Naive thymus-derived CD8-positive, alpha-beta T cell (primary cell): ENCODE measurements around the gene ACSS2. TPM values are rescaled to one million over a fixed set of nuclear protein-coding genes. Genes with fewer than 3 reads are reported as not detected.

Experiments
- ATAC-seq, 2 donors: fragments of 150-1000 bp; cut with Tn5 transposase in 1 of 2; sonication (Bioruptor Pico), chemical (Tn5 transposase) in 1 of 2; 1 replicate in 1 of 2; 2 replicates in 1 of 2; pipeline ENCODE4 v1.10.0; 2021; ENCODE audit warnings: mild to moderate bottlenecking in 2 of 2, moderate library complexity in 2 of 2
- POLR2A ChIA-PET: fragments of 350-600 bp; sonication (Branson Sonifier 250); formaldehyde crosslinking; loops from one replicate; lab custom pipeline; 2021; ENCODE audit warnings: antibody characterized with exemption; lab: Charles Lee
- DNase-seq, 10 donors: peaks; one replicate each; pipeline versions ENCODE4 v3.0.0 to v3.0.0-alpha.2; 2020 to 2022
- H3K27ac Mint-ChIP-seq, 10 donors: one replicate each; pipeline ENCODE4 v1.8.0; 2020 to 2022; ENCODE audit warnings: mild to moderate bottlenecking in 10 of 10, mixed read lengths in 10 of 10, moderate library complexity in 4 of 10, inconsistent platforms in 1 of 10
- H3K27me3 Mint-ChIP-seq, 5 donors: one replicate each; pipeline ENCODE4 v1.8.0; 2021 to 2022; ENCODE audit warnings: mixed read lengths in 5 of 5
- H3K36me3 Mint-ChIP-seq, 3 donors: one replicate each; pipeline ENCODE4 v1.8.0; 2020 to 2022; ENCODE audit warnings: mixed read lengths in 3 of 3, mild to moderate bottlenecking in 2 of 3, inconsistent platforms in 1 of 3
- H3K4me1 Mint-ChIP-seq, 4 donors: one replicate each; pipeline ENCODE4 v1.8.0; 2021 to 2022; ENCODE audit warnings: mixed read lengths in 4 of 4
- H3K4me3 Mint-ChIP-seq, 10 donors: one replicate each; pipeline ENCODE4 v1.8.0; 2020 to 2022; ENCODE audit warnings: mild to moderate bottlenecking in 10 of 10, mixed read lengths in 10 of 10, moderate library complexity in 6 of 10, inconsistent platforms in 1 of 10
- H3K9me3 Mint-ChIP-seq, 9 donors: one replicate each; pipeline ENCODE4 v1.8.0; 2020 to 2022; ENCODE audit warnings: mixed read lengths in 9 of 9, mild to moderate bottlenecking in 3 of 9, inconsistent platforms in 1 of 9, moderate library complexity in 1 of 9
- polyA plus RNA-seq, 3 donors: library from polyadenylated mRNA; unstranded; fragments of 300-500 nt; fragmentation: Illumina TruSeq; gene quantifications; one replicate each; pipeline ENCODE4 v1.2.3, GENCODE V29; 2021
- total RNA-seq, 8 experiments: library from RNA in 2 of 8; stranded (reverse) in 2 of 8; gene quantifications; one replicate each; pipeline ENCODE4 v1.2.3 and lab custom pipeline; 2021 to 2026

Gene ACSS2
- total and polyA plus RNA-seq, 5 experiments from 2014 or later = 9.1 to 27.9 (median 10.9) TPM

DNA sequence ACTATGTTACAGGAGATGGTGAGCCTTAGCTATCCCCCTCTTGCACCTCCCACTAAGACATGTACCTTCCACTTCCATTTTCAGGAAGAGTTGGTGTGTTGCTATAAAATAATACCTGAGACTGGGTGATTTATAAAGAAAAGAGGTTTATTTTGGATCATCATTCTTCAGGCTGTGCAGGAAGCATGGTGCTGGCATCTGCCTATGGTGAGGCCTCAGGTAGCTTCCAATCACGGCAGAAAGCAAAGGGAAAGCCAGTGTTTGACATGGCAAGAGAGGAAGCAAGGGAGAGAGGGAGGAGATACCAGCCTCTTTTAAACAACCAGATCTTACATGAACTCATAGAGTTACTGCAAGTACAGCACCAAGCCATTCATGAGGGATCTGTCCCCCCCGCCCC lies 47.0 kb downstream of the ACSS2 start:
- H3K27me3 Mint-ChIP-seq = no peaks in the 10 kb centered on the region
- no peaks in the 10 kb centered on the region for H3K9me3 Mint-ChIP-seq
- no peak for DNase-seq
- no peak overlapping the region for H3K4me3 Mint-ChIP-seq
- H3K27ac Mint-ChIP-seq = no peak overlapping the region
- H3K36me3 Mint-ChIP-seq = peaks cover 0 to 37% (median 0%) of the 10 kb centered on the region in 3 donors
- H3K4me1 Mint-ChIP-seq = peaks cover 2 to 18% (median 15%) of the 10 kb centered on the region in 4 donors
- POLR2A ChIA-PET = no interaction called here
- ATAC-seq = no peak

DNA sequence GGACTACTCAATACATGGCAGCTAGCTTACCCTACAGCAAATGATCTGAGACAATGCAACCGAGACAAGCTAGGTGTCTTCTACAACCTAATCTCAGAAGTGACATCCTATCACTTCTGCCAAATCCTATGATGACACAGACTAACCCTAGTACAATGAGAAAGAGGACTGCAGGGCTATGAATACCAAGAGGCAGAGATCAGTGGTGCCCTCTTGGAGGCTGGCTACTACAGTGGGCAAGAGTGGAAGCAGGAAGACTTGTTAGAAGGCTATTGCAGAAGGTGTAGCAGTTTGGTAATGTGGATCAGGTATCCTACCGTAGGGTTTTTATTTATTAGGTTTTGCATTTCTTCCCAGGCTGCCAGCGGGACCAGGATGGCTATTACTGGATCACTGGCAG lies 48.9 kb downstream of the ACSS2 start:
- Mint-ChIP-seq H3K4me1 (peaks cover 2 to 17% (median 13%) of the 10 kb centered on the region in 4 donors), H3K9me3 (no peaks in the 10 kb centered on the region), H3K4me3 (no peak overlapping the region), H3K27ac (peak overlapping the region in 6 of 10 donors; percentile 1 to 70 (median 28)), H3K36me3 (peaks cover 0 to 46% (median 0%) of the 10 kb centered on the region in 3 donors), H3K27me3 (no peaks in the 10 kb centered on the region)
- DNase-seq (no peak), ATAC-seq (no peak)
- POLR2A ChIA-PET = no interaction called here

DNA sequence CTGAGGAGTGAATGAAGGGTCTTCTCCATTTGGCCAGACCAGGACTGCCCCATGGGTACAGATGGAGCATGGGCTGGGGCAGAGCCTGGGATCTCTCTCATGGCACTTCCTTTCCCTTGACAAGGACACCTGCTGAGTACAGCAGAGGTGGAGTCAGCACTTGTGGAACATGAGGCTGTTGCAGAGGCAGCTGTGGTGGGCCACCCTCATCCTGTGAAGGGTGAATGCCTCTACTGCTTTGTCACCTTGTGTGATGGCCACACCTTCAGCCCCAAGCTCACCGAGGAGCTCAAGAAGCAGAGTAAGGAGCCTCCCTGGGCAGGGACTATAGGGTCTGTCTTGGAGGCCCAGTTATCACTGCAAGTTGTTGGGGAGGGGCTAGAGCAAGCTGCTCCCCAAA lies 49.6 kb downstream of the ACSS2 start:
- Mint-ChIP-seq H3K27me3 (no peaks in the 10 kb centered on the region), H3K4me1 (peaks cover 2 to 17% (median 13%) of the 10 kb centered on the region in 4 donors), H3K27ac (peak overlapping the region in 5 of 10 donors; percentile 10 to 65 (median 32)), H3K9me3 (no peaks in the 10 kb centered on the region), H3K36me3 (peaks cover 0 to 46% (median 4%) of the 10 kb centered on the region in 3 donors), H3K4me3 (no peak overlapping the region)
- ATAC-seq = no peak
- POLR2A ChIA-PET = no interaction called here
- no peak for DNase-seq

DNA sequence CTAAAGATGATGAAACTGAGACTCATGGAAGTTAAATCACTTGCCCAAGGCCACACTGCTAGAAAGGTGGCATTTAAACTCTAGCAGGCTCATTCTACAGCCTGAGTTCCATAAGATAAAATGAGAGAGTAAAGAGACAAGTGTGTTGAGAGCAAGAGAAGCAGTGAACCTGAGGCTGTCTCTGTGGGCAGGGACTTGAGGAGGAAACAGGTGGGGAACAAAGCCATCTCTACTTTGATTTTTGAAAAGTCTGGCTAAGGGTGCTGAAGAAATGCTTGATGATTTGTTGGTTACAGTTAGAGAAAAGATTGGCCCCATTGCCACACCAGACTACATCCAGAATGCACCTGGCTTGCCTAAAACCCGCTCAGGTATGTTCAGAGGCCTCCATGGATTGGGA lies 50.2 kb downstream of the ACSS2 start:
- ATAC-seq (no peak), DNase-seq (no peak)
- peak overlapping the region in 8 of 10 donors; percentile 7 to 79 (median 40) for H3K27ac Mint-ChIP-seq
- H3K27me3 Mint-ChIP-seq = no peaks in the 10 kb centered on the region
- peaks cover 2 to 17% (median 13%) of the 10 kb centered on the region in 4 donors for H3K4me1 Mint-ChIP-seq
- peaks cover 0 to 46% (median 5%) of the 10 kb centered on the region in 3 donors for H3K36me3 Mint-ChIP-seq
- H3K4me3 Mint-ChIP-seq = no peak overlapping the region
- H3K9me3 Mint-ChIP-seq = no peaks in the 10 kb centered on the region
- POLR2A ChIA-PET = no interaction called here

DNA sequence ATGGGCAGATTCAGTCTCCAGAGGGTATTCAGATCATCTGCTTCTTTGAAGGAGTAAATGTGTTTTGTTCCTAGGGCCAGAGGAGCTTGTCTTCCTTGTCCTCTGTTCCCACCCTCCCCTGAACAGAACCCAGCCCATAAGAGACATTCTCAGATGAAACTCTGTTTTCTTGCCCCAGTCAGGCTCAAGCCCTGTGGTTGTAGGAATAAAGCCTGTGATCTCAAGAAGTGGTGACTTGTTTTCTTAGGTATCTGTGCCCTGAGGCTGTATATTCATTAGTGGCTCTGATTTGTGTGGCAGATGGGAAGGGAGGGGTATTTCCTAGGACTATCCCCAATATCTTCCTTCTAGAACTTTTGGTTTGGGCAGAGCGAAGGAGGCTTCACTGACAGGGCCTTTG lies 51.3 kb downstream of the ACSS2 start:
- Mint-ChIP-seq H3K36me3 (peaks cover 0 to 43% (median 5%) of the 10 kb centered on the region in 3 donors), H3K4me3 (no peak overlapping the region), H3K9me3 (no peaks in the 10 kb centered on the region), H3K27me3 (no peaks in the 10 kb centered on the region), H3K27ac (peak overlapping the region in 5 of 10 donors; percentile 14 to 69 (median 50)), H3K4me1 (peaks cover 2 to 17% (median 13%) of the 10 kb centered on the region in 4 donors)
- ATAC-seq (no peak), DNase-seq (no peak)
- POLR2A ChIA-PET = no interaction called here

DNA sequence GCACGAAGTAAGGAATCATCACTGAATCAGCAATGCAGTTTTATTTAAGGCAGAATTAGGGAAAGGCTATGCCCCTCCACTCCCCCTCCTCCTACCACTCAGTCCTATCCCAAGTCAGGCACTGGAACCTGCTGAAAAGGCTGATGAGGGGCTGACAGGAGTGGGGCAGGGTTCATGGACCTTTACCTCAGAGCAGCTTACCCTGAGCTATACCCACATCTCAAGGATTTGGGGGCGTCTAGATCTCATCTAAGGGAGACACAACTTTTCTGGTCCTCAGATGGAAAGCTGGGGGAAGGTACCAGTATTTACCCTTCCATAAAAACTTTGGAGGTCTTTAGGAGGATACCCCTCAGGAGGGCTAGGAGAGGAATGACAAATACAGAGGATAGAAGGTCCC lies 52.0 kb downstream of the ACSS2 start:
- H3K9me3 Mint-ChIP-seq = no peaks in the 10 kb centered on the region
- POLR2A ChIA-PET = no interaction called here
- H3K27me3 Mint-ChIP-seq = no peaks in the 10 kb centered on the region
- DNase-seq (no peak), ATAC-seq (no peak)
- peak overlapping the region in 3 of 10 donors; percentile 25 to 61 (median 50) for H3K27ac Mint-ChIP-seq
- peaks cover 2 to 17% (median 13%) of the 10 kb centered on the region in 4 donors for H3K4me1 Mint-ChIP-seq
- H3K4me3 Mint-ChIP-seq = no peak overlapping the region
- peaks cover 0 to 47% (median 5%) of the 10 kb centered on the region in 3 donors for H3K36me3 Mint-ChIP-seq

DNA sequence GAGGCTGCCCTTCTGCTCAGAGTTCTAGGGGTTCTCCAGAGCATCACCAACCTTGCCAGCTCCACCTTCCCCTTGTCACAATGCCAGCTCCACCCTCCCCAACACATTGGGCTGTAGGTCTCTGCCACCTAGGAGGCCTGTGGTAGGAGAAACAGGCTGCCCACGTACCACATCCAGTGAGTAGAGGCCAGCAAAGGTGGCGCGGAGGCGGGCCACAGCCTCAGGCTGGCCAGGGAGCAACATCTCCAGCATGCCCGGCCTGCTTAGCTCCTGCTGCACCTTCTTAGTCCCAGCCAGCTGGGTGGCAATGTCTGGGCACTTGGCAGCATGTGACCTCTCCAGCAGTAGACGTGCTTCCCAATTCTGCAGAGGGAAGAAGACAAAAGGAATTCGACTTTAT lies 55.4 kb downstream of the ACSS2 start:
- DNase-seq = no peak
- Mint-ChIP-seq H3K9me3 (no peaks in the 10 kb centered on the region), H3K27ac (peak overlapping the region in 1 of 10 donors; percentile 17), H3K4me3 (no peak overlapping the region), H3K36me3 (peaks cover 0 to 66% (median 14%) of the 10 kb centered on the region in 3 donors), H3K27me3 (no peaks in the 10 kb centered on the region), H3K4me1 (peaks cover 0 to 4% (median 0%) of the 10 kb centered on the region in 4 donors)
- ATAC-seq = no peak
- POLR2A ChIA-PET = no interaction called here

DNA sequence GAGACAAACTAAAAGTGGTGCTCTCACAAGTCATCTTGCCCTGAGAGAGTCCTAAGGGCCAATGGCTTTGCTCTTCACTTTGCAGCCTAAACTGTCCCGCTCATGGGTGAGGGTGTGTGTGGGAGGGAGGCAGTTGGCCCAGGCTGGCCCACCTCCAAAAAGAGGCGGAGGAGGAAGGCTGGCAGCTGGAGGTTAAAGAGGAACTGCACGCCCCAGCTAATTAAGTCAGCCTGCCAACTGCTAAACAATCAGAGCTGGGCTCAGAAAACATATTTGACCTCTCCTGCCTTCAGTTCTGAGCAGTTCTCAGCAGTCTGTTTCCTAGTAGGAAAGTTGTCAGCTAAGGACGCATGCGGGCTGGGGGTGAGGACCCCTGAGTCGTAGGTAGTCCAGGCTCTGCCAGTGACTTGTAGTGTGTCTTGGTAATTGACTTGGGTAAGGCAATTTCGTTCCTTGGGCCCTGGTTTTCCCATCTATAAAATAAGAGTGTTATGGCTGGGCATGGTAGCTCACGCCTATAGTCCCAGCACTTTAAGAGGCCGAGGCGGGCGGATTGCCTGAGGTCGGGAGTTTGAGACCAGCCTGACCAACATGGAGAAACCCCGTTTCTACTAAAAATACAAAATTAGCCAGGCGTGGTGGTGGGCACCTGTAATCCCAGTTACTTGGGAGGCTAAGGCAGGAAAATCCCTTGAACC lies 62.2 kb downstream of the ACSS2 start:
- POLR2A ChIA-PET = interaction anchor here (0.6 to 0.7 kb wide), 2 partner anchors 8 to 34 kb away, joined by 3 to 4 read pairs; no protein-coding TSS in a partner anchor
- Mint-ChIP-seq H3K4me1 (peaks cover 0 to 8% (median 0%) of the 10 kb centered on the region in 4 donors), H3K27me3 (no peaks in the 10 kb centered on the region), H3K27ac (peak overlapping the region in 1 of 10 donors; percentile 75), H3K9me3 (no peaks in the 10 kb centered on the region), H3K36me3 (peaks cover 0 to 78% (median 24%) of the 10 kb centered on the region in 3 donors), H3K4me3 (no peak overlapping the region)
- no peak for DNase-seq
- no peak for ATAC-seq

DNA sequence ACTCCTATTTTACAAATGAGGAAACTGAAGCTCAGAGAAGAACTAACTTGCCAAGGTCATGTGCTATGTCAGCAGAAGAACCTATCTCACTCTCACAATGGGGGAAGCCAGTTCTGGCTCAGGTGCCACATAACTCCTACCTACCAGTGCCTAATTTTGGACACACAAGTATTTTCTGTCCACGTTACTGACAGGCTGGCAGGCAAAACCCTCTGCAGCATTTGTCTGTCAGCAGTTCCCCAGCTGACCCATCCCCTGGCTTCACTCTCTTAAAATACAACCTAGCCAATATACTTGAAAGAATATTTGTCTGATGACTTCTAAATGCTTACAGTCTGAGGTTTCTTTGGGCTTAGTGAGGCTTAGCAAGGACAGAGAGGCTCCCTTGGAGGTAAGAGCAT lies 63.7 kb downstream of the ACSS2 start:
- no peak overlapping the region for H3K4me3 Mint-ChIP-seq
- POLR2A ChIA-PET = no interaction called here
- peaks cover 0 to 82% (median 18%) of the 10 kb centered on the region in 3 donors for H3K36me3 Mint-ChIP-seq

DNA sequence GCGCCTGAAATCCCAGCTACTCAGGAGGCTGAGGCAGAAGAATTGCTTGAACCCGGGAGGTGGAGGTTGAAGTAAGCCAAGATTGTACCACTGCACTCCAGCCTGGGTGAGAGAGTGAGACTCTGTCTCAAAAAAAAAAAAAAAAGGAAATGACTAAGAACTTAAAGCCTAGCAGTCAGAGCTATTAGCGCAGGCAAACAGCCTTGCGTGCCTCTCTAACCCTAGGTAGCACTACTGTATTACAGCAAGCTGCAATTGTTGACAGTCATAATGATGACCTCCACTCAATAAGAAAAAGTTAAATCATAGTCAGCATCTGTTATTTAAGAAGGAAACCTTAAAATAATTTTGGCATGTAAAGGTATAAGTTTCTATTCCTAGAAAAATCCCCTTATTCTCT lies 64.8 kb downstream of the ACSS2 start:
- no peak overlapping the region for H3K4me3 Mint-ChIP-seq
- no peaks in the 10 kb centered on the region for H3K9me3 Mint-ChIP-seq
- POLR2A ChIA-PET = interaction anchor here (1.2 kb wide), 1 partner anchor 14 kb away, joined by 3 read pairs; no protein-coding TSS in a partner anchor
- H3K4me1 Mint-ChIP-seq = peaks cover 0 to 8% (median 0%) of the 10 kb centered on the region in 4 donors
- no peaks in the 10 kb centered on the region for H3K27me3 Mint-ChIP-seq
- peaks cover 0 to 81% (median 26%) of the 10 kb centered on the region in 3 donors for H3K36me3 Mint-ChIP-seq
- DNase-seq (no peak), ATAC-seq (no peak)
- peak overlapping the region in 1 of 10 donors; percentile 72 for H3K27ac Mint-ChIP-seq

More for the DNA sequence above, 63.7 kb downstream of the ACSS2 start:
- DNase-seq (no peak), ATAC-seq (no peak)
- no peak overlapping the region for H3K27ac Mint-ChIP-seq
- H3K4me1 Mint-ChIP-seq = peaks cover 0 to 8% (median 0%) of the 10 kb centered on the region in 4 donors
- no peaks in the 10 kb centered on the region for H3K9me3 Mint-ChIP-seq
- H3K27me3 Mint-ChIP-seq = no peaks in the 10 kb centered on the region

DNA sequence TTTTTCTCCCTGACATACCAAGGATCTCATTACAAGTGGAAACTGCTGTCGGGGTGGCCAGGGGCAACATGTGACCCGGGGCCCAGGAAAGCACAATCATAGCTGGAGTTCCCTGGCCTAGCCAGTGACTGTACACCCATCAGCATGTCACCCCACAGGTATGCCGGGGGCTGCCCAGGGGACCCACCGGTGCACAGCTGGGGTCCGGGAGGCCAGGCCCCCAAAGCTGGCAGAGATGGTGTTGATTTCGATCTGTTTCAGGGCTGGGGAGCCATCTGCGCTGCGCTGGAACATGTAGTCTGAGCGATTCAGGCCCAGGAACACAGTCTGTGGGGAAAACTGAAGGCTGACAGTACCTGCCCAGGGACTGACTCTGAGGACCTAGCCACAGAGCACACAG lies 65.9 kb downstream of the ACSS2 start:
- DNase-seq (no peak), ATAC-seq (no peak)
- Mint-ChIP-seq H3K27me3 (no peaks in the 10 kb centered on the region), H3K4me1 (peaks cover 0 to 8% (median 0%) of the 10 kb centered on the region in 4 donors), H3K4me3 (no peak overlapping the region), H3K9me3 (no peaks in the 10 kb centered on the region), H3K27ac (no peak overlapping the region), H3K36me3 (peaks cover 0 to 75% (median 25%) of the 10 kb centered on the region in 3 donors)
- POLR2A ChIA-PET = interaction anchor here (0.9 to 1.2 kb wide), 2 partner anchors 10 to 13 kb away, joined by 3 read pairs; no protein-coding TSS in a partner anchor

DNA sequence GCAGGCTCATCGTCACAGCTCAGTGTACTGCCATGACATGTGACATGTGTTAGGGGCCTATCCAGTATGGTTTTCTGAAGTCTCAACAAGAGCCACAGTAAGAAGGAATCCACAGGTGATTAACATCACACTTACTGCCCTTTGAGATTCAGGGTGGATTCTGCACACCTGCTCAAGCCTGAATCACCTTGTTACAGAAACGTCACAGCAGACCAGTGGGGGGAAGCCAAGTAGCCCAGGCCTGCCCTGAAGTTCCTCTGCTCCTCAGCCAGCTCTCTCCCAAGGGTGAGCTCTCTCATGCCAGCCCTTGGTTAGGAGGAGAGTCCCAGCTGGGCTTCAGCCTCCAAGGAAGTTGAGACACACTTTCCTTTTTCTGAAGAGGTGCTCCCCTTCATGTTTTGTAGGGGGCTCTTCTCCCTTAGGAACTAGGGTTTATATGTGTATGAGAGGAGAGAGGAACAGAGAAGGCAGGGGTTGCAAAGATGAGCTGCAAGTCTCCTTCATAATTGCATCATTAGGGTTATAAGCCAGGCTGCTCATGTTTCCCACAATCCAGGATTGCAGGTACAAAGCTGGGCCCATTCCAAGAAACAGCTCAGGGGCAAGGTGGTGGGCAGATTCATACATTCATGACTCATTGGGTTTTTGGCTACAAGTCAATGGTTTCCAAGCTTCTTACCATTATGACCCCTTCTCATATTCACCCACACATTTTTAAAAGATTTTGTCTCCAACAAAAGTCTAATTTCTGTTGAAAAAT lies 67.6 kb downstream of the ACSS2 start:
- Mint-ChIP-seq H3K4me3 (no peak overlapping the region), H3K4me1 (peaks cover 0 to 2% (median 0%) of the 10 kb centered on the region in 4 donors), H3K27me3 (no peaks in the 10 kb centered on the region), H3K36me3 (peaks cover 0 to 69% (median 23%) of the 10 kb centered on the region in 3 donors), H3K27ac (peak overlapping the region in 1 of 10 donors; percentile 7), H3K9me3 (no peaks in the 10 kb centered on the region)
- ATAC-seq = no peak
- POLR2A ChIA-PET = no interaction called here
- no peak for DNase-seq
